SJSA1 (cell line): ENCODE measurements around the gene TSC22D1. TPM values are rescaled to one million over a fixed set of nuclear protein-coding genes. Genes with fewer than 3 reads are reported as not detected.
"Not testable (repeated sequence)": the region's sequence is repeated elsewhere in the genome, so short reads cannot be mapped to it uniquely, and the experiment has no call there.

Source experiments
- DNase-seq, 2 experiments: peaks; one replicate each; pipeline ENCODE4 v3.0.0-alpha.2; 2015 to 2020; ENCODE audit warnings: low spot score in 2 of 2, low read depth in 1 of 2
- H3K27ac ChIP-seq: fragments of 250-450 bp; sonication (Bioruptor Pico); 2 replicates; pipeline ENCODE4 v1.5.1; 2020; ENCODE audit warnings: mild to moderate bottlenecking, moderate library complexity
- H3K27me3 ChIP-seq: fragments of 250-450 bp; sonication (Bioruptor Pico); replicated peaks from 2 replicates; pipeline ENCODE4 v1.5.1; 2020; ENCODE audit warnings: mild to moderate bottlenecking, moderate library complexity
- H3K36me3 ChIP-seq: fragments of 250-450 bp; sonication (Bioruptor Pico); 2 replicates; pipeline ENCODE4 v1.5.1; 2020; ENCODE audit warnings: mild to moderate bottlenecking
- H3K4me1 ChIP-seq: fragments of 250-450 bp; sonication (Bioruptor Pico); replicated peaks from 2 replicates; pipeline ENCODE4 v1.6.1; 2021; ENCODE audit warnings: mild to moderate bottlenecking
- H3K4me3 ChIP-seq: fragments of 250-450 bp; sonication (Bioruptor Pico); 2 replicates; pipeline ENCODE4 v1.5.1; 2020; ENCODE audit warnings: mild to moderate bottlenecking
- H3K9me3 ChIP-seq: fragments of 250-450 bp; sonication (Bioruptor Pico); replicated peaks from 2 replicates; pipeline ENCODE4 v1.5.1; 2020; ENCODE audit warnings: mild to moderate bottlenecking
- total RNA-seq: library from RNA; depleted of rRNA; stranded (reverse); fragments of >200 nt; shearing (Covaris generic); gene quantifications from 2 replicates; pipeline ENCODE4 v1.2.3, GENCODE V29; 2014

Gene TSC22D1
- total RNA-seq, 1 experiment from 2014 or later: 54.9 TPM

GRCh38 chr13:44470638-44471562, 105.2 kb downstream of the TSC22D1 start:
- Histone ChIP-seq H3K27ac (0 out of 2 replicates have a peak overlapping the region, but pooled peaks have one; percentile 25), H3K36me3 (no peaks in the 10 kb centered on the region), H3K4me3 (no peak overlapping the region), H3K4me1 (peaks cover 21% of the 10 kb centered on the region), H3K9me3 (no peaks in the 10 kb centered on the region), H3K27me3 (no peaks in the 10 kb centered on the region)
- DNase-seq: peak in 1 of 2 experiments; percentile 20

GRCh38 chr13:44468874-44469273, 107.3 kb downstream of the TSC22D1 start:
- H3K27me3 ChIP-seq: no peaks in the 10 kb centered on the region
- no peak overlapping the region for H3K4me3 ChIP-seq
- H3K4me1 ChIP-seq: peaks cover 14% of the 10 kb centered on the region
- no peaks in the 10 kb centered on the region for H3K36me3 ChIP-seq
- H3K27ac ChIP-seq: no peak overlapping the region
- no peak for DNase-seq
- no peaks in the 10 kb centered on the region for H3K9me3 ChIP-seq

- Histone ChIP-seq H3K4me3 (no peak overlapping the region), H3K27ac (no peak overlapping the region)
- no peak for DNase-seq
Measured at GRCh38 chr13:44465318-44465717, 110.8 kb downstream of the TSC22D1 start.

DNA sequence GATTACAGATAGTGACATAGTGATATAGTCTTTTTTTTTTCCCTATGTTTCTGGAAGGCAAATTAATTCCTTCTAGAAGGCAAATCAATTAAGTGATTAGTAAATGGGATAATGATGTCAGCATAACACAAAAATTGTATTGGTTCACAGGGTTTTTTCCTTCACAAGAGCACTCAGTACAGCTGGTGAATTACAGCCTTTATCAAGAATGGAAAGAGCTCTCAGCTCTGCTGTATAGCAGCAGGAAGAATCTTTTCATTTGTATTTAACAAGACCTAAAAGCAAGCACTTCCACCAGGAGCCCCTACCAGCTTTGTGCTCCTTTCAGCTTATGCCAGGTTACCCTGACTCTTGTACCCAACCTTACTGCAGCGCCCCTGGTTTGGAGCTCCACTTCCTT, 111.7 kb downstream of the TSC22D1 start:
- H3K27ac ChIP-seq: no peak overlapping the region
- no peaks in the 10 kb centered on the region for H3K9me3 ChIP-seq
- DNase-seq: no peak
- H3K4me1 ChIP-seq: no peaks in the 10 kb centered on the region
- H3K27me3 ChIP-seq: no peaks in the 10 kb centered on the region
- no peaks in the 10 kb centered on the region; the same call in 1 of the 2 replicates for H3K36me3 ChIP-seq
- no peak overlapping the region for H3K4me3 ChIP-seq

More at GRCh38 chr13:44465318-44465717, 110.8 kb downstream of the TSC22D1 start:
- no peaks in the 10 kb centered on the region for H3K27me3 ChIP-seq
- H3K4me1 ChIP-seq: no peaks in the 10 kb centered on the region
- no peaks in the 10 kb centered on the region; the same call in 1 of the 2 replicates for H3K36me3 ChIP-seq
- no peaks in the 10 kb centered on the region for H3K9me3 ChIP-seq

DNA sequence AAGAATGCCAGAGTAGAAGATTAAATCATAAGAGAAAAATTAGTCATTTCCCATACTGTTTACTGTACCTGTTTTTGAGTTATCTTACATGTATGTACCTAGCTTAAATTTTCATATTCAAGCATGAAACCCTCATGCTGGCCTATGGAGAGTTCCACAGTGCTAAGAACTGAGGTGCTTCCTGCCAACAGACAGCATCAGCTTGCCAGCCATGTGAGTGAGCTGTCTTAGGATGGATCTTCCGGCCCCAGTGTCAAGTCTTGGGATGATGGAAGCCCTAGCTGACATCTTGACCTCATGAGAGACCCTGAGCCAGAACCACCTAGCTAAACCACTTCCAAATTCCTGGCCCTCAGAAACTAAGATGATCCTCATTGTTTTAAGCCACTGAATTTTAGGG, 112.4 kb downstream of the TSC22D1 start:
- Histone ChIP-seq H3K9me3 (no peaks in the 10 kb centered on the region), H3K27me3 (no peaks in the 10 kb centered on the region), H3K36me3 (no peaks in the 10 kb centered on the region; the same call in 1 of the 2 replicates), H3K4me3 (no peak overlapping the region), H3K4me1 (no peaks in the 10 kb centered on the region), H3K27ac (no peak overlapping the region)
- no peak for DNase-seq

- H3K4me1 ChIP-seq: no peaks in the 10 kb centered on the region
- no peak for DNase-seq
- H3K36me3 ChIP-seq: no peaks in the 10 kb centered on the region; the same call in 1 of the 2 replicates
- no peak overlapping the region for H3K4me3 ChIP-seq
- H3K27me3 ChIP-seq: no peaks in the 10 kb centered on the region
- no peaks in the 10 kb centered on the region for H3K9me3 ChIP-seq
- no peak overlapping the region for H3K27ac ChIP-seq
Measured at GRCh38 chr13:44459674-44460073, 116.5 kb downstream of the TSC22D1 start.

DNA sequence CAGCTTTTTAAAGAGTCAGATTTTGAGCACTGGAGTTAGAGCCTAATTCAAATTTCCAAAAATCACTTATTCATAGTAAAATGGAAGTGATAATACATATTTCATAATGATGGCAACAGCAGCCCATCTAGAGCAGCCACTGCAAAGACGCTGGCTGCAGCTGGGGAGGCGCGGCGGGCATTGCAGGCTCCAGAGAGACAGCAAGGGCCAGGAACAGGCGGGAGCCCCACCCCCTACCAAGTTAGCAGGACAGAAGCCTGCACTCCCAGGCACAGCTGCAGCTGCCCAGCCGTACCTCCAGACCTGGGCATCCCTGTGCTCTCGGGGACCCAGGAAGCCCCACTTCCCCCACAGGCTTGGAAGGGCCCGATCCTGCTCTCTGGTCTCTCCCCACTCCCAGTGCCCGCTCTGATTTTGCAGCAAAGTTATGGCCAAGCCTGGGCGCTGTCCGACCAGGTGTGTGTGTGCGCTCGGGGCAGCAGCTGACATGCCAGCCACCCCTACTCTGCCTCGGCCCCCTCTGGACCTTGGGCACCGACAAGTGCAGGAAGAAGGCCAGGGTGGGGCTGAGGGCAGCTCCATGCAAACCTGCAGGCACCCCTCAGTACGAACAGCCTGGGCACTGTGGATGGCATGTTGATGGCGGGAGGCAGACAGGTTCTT, 117.7 kb downstream of the TSC22D1 start:
- Histone ChIP-seq H3K27ac (no peak overlapping the region), H3K4me1 (no peaks in the 10 kb centered on the region), H3K27me3 (no peaks in the 10 kb centered on the region), H3K36me3 (no peaks in the 10 kb centered on the region; the same call in 1 of the 2 replicates), H3K9me3 (no peaks in the 10 kb centered on the region), H3K4me3 (no peak overlapping the region)
- no peak for DNase-seq

DNA sequence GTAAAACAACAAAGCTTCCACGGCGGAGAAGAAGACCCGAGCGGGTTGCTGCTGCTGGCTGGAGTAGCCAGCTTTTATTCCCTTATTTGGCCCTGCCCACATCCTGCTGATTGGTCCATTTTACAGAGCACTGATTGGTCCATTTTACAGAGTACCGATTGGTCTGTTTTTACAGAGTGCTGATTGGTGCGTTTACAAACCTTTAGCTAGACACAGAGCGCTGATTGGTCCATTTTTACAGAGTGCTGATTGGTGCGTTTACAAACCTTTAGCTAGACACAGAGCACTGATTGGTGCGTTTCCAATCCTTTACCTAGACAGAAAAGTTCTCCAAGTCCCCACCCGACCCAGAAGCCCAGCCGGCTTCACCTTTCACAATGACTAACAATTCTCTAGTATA, 119.9 kb downstream of the TSC22D1 start:
- H3K4me1 ChIP-seq, H3K27ac ChIP-seq, DNase-seq, H3K27me3 ChIP-seq, H3K9me3 ChIP-seq, H3K4me3 ChIP-seq, H3K36me3 ChIP-seq: not testable (repeated sequence)

DNA sequence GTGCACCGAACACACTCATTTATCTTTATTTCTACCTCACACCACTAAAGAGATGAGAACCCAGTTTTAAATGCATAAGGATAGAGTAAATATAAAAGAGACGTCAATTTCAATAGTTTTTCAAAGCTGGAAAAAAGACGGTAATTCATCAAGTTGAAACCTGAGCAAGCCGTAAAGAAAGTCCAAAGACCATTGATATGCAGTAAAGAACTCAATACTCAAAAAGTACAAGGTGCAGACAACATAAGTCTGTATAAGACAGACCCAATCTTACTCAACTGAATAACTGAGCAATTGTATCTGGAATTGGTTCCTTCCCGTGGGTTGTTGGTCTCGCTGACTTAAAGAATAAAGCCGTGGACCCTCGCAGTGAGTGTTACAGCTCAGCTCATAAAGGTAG, 120.4 kb downstream of the TSC22D1 start:
- Histone ChIP-seq H3K27ac (no peak overlapping the region), H3K27me3 (no peaks in the 10 kb centered on the region), H3K4me1 (no peaks in the 10 kb centered on the region), H3K9me3 (no peaks in the 10 kb centered on the region), H3K4me3 (no peak overlapping the region), H3K36me3 (no peaks in the 10 kb centered on the region)
- no peak for DNase-seq

GRCh38 chr13:44453881-44454280, 122.2 kb downstream of the TSC22D1 start:
- no peak for DNase-seq
- H3K36me3 ChIP-seq: no peaks in the 10 kb centered on the region
- no peak overlapping the region for H3K27ac ChIP-seq
- H3K9me3 ChIP-seq: no peaks in the 10 kb centered on the region
- no peak overlapping the region for H3K4me3 ChIP-seq
- no peaks in the 10 kb centered on the region for H3K4me1 ChIP-seq
- no peaks in the 10 kb centered on the region for H3K27me3 ChIP-seq

- Histone ChIP-seq H3K4me3 (no peak overlapping the region), H3K4me1 (no peaks in the 10 kb centered on the region), H3K36me3 (no peaks in the 10 kb centered on the region), H3K27ac (no peak overlapping the region), H3K9me3 (no peaks in the 10 kb centered on the region), H3K27me3 (no peaks in the 10 kb centered on the region)
- DNase-seq: no peak
Measured at GRCh38 chr13:44453069-44453468, 123.1 kb downstream of the TSC22D1 start.

DNA sequence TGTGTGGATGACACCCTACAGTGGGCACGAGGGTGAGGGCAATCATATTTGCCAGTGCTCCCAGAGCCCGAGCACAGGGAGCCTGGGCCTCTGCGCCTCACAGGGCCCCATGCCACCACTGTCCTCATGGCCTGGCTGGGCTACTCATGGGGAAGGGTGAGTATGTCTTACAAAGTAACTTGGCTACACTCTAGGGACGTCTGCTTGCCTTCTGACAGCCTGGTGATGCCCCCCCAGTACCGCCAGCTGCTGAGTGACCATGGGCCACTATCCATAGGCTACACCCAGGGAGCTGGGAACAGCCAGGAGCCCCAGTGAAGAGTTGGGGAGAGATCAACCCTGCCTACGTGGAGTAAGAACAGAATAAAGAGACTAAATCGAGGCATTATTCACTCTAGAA, 123.7 kb downstream of the TSC22D1 start:
- H3K9me3 ChIP-seq: no peaks in the 10 kb centered on the region
- H3K4me3 ChIP-seq: no peak overlapping the region
- H3K27me3 ChIP-seq: no peaks in the 10 kb centered on the region
- no peaks in the 10 kb centered on the region for H3K4me1 ChIP-seq
- no peaks in the 10 kb centered on the region for H3K36me3 ChIP-seq
- no peak for DNase-seq
- no peak overlapping the region for H3K27ac ChIP-seq

- H3K27me3 ChIP-seq: no peaks in the 10 kb centered on the region
- H3K9me3 ChIP-seq: no peaks in the 10 kb centered on the region
- no peak for DNase-seq
- H3K4me3 ChIP-seq: no peak overlapping the region
- H3K36me3 ChIP-seq: no peaks in the 10 kb centered on the region
- H3K27ac ChIP-seq: no peak overlapping the region
- no peaks in the 10 kb centered on the region for H3K4me1 ChIP-seq
Measured at GRCh38 chr13:44451651-44452050, 124.5 kb downstream of the TSC22D1 start.

DNA sequence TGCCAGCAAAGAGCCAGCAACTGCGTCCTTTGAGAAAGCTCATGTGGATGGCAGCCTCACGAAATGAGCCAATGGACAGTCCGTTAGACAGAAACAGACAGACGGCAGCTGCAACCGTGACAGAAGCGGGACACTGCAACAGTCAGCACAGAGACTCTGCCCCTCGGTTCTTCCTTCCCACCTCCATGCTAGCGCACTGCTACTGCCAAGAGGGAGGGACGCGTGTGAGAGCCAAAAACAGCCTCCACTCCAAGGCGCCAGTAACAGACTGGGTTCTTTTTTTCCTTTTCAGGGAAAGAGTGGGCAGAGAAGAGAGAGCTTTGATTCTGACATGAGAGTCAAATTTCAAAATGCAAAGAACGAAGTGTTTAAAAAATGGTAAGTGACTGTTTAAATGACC, 125.0 kb downstream of the TSC22D1 start:
- DNase-seq: no peak
- H3K36me3 ChIP-seq: no peaks in the 10 kb centered on the region
- H3K4me1 ChIP-seq: no peaks in the 10 kb centered on the region
- no peaks in the 10 kb centered on the region for H3K9me3 ChIP-seq
- H3K27ac ChIP-seq: no peak overlapping the region
- H3K4me3 ChIP-seq: no peak overlapping the region
- no peaks in the 10 kb centered on the region for H3K27me3 ChIP-seq
